ENCODE measurements around the gene LMF1. TPM values are rescaled to one million over a fixed set of nuclear protein-coding genes. Genes with fewer than 3 reads are reported as not detected.

The LMF1 gene
- total and polyA plus RNA-seq, 2 of the 8 experiments (the other 6 are each of a cell fraction or from before 2014, with no cell fraction given) = 3.5 to 9.1 TPM

GRCh38 chr16:869823-870641, 100.8 kb downstream of the LMF1 start (continued):
- TF ChIP-seq POU5F1 (IDR thresholded peaks at IDR 0.05; ENCODE audit: low read depth, low read length) = no peak
- no peak for TF ChIP-seq RAD21 (IDR thresholded peaks at IDR 0.05 in 1 of 2, conservative IDR thresholded peaks at IDR 0.05 in 1 of 2; ENCODE audit: low read depth in 2 of 2, low read length in 2 of 2)
- TF ChIP-seq SIN3A (conservative IDR thresholded peaks at IDR 0.05 in 1 of 2, IDR thresholded peaks at IDR 0.05 in 1 of 2; ENCODE audit: low read depth in 1 of 2, low read length in 2 of 2) = no peak
- TF ChIP-seq BRCA1 (IDR thresholded peaks at IDR 0.05; ENCODE audit: low read depth, low read length) = no peak
- TF ChIP-seq BCL11A (IDR thresholded peaks at IDR 0.05; ENCODE audit: low read depth in 2 of 2, low read length in 2 of 2) = no peak
- no peak for TF ChIP-seq CBX5 (IDR thresholded peaks at IDR 0.05; ENCODE audit: low read depth, low read length)
- TF ChIP-seq ATF2 (IDR thresholded peaks at IDR 0.05; ENCODE audit: low read length) = no peak
- no peak for TF ChIP-seq TAF1 (IDR thresholded peaks at IDR 0.05; ENCODE audit: low read depth, low read length)
- no peak for TF ChIP-seq CBX8 (IDR thresholded peaks at IDR 0.05; ENCODE audit: borderline replicate concordance, low read depth, low read length)

Data from H1 (cell line).